GM06990 (cell line): Measurements from ENCODE around the gene TANGO6.

Source experiments
- DNase-seq: peaks from one replicate; pipeline ENCODE4 v3.0.0-alpha.2; 2011; ENCODE audit not compliant: insufficient read length; ENCODE audit errors: extremely low read depth
- H3K27me3 ChIP-seq: replicated peaks from 2 replicates; pipeline ENCODE4 v1.6.0; 2011; ENCODE audit warnings: low read length; ENCODE audit not compliant: control insufficient read depth, insufficient read depth
- H3K36me3 ChIP-seq: 2 replicates; pipeline ENCODE4 v1.5.1; 2011; ENCODE audit warnings: low read length; ENCODE audit not compliant: control insufficient read depth, insufficient read depth
- H3K4me3 ChIP-seq: replicated peaks from 2 replicates; pipeline ENCODE4 v1.5.1; 2011; ENCODE audit warnings: low read depth, mild to moderate bottlenecking, control low read depth, low read length
- TF ChIP-seq, protein P1 (sequence below): IDR thresholded peaks from 2 replicates; pipeline ENCODE4 v1.5.1; 2011; ENCODE audit warnings: low read length, control low read depth, mild to moderate bottlenecking, inconsistent platforms; ENCODE audit not compliant: insufficient read depth, poor library complexity, severe bottlenecking

The TANGO6 gene

GRCh38 chr16:68902003-68902968 lies 59.0 kb downstream of the TANGO6 start:
- DNase-seq = peak; percentile 5
- TF ChIP-seq, protein P1, sequence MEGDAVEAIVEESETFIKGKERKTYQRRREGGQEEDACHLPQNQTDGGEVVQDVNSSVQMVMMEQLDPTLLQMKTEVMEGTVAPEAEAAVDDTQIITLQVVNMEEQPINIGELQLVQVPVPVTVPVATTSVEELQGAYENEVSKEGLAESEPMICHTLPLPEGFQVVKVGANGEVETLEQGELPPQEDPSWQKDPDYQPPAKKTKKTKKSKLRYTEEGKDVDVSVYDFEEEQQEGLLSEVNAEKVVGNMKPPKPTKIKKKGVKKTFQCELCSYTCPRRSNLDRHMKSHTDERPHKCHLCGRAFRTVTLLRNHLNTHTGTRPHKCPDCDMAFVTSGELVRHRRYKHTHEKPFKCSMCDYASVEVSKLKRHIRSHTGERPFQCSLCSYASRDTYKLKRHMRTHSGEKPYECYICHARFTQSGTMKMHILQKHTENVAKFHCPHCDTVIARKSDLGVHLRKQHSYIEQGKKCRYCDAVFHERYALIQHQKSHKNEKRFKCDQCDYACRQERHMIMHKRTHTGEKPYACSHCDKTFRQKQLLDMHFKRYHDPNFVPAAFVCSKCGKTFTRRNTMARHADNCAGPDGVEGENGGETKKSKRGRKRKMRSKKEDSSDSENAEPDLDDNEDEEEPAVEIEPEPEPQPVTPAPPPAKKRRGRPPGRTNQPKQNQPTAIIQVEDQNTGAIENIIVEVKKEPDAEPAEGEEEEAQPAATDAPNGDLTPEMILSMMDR = peak; percentile 60
- Histone ChIP-seq H3K36me3 (peaks cover 1% of the 10 kb centered on the region; the same call in 1 of the 2 replicates), H3K4me3 (no peak overlapping the region), H3K27me3 (no peaks in the 10 kb centered on the region)

DNA sequence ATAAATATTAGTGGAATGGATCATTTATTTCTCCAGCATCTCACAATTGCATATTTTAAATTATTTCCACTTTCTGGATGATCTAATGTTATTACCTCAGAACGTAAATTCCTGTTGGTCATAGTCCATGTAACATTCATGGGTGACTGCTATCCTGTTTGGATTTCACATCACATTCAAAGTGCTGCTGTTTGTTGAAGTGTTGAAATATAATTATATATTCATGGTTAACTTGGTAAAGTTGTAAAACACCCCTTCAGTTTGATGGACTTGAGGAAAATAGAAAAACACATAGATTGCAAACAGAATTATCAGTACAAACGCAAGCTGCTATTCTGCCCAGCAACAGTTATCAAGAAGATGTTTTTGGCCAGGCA lies 59.6 kb downstream of the TANGO6 start:
- DNase-seq = no peak
- TF ChIP-seq, protein P1 = no peak
- Histone ChIP-seq H3K4me3 (no peak overlapping the region), H3K27me3 (no peaks in the 10 kb centered on the region), H3K36me3 (peaks cover 1% of the 10 kb centered on the region; the same call in 1 of the 2 replicates)

GRCh38 chr16:68907297-68907696 lies 64.0 kb downstream of the TANGO6 start:
- no peaks in the 10 kb centered on the region; the same call in 1 of the 2 replicates for H3K36me3 ChIP-seq
- TF ChIP-seq, protein P1 = no peak
- H3K4me3 ChIP-seq = no peak overlapping the region
- H3K27me3 ChIP-seq = no peaks in the 10 kb centered on the region
- no peak for DNase-seq

GRCh38 chr16:68907781-68908181 lies 64.5 kb downstream of the TANGO6 start:
- TF ChIP-seq, protein P1 = no peak
- no peak for DNase-seq
- Histone ChIP-seq H3K27me3 (no peaks in the 10 kb centered on the region), H3K36me3 (no peaks in the 10 kb centered on the region; the same call in 1 of the 2 replicates), H3K4me3 (no peak overlapping the region)

GRCh38 chr16:68909099-68909733 lies 65.9 kb downstream of the TANGO6 start:
- TF ChIP-seq, protein P1 = no peak
- Histone ChIP-seq H3K4me3 (no peak overlapping the region), H3K27me3 (no peaks in the 10 kb centered on the region), H3K36me3 (no peaks in the 10 kb centered on the region; the same call in 1 of the 2 replicates)
- DNase-seq = no peak
